Esophagus muscularis mucosa (tissue), 4 donors: ENCODE results near the gene DNAJC17.

ENCODE experiments used
- EP300 ChIP-seq: sonication (generic); formaldehyde crosslinking; IDR thresholded peaks from one replicate; pipeline ENCODE4 v1.6.1; 2017; ENCODE audit warnings: antibody characterized with exemption
- POLR2A ChIP-seq: fragments of 450-650 bp; IDR thresholded peaks from one replicate; pipeline ENCODE4 v1.6.1; 2017; ENCODE audit warnings: antibody characterized with exemption, moderate library complexity, mild to moderate bottlenecking, low read depth
- POLR2AphosphoS5 ChIP-seq, 2 donors: sonication (generic); formaldehyde crosslinking; IDR thresholded peaks; one replicate each; pipeline ENCODE4 v1.6.1; 2017; ENCODE audit warnings: antibody characterized with exemption in 2 of 2
- TF ChIP-seq, protein P1 (sequence below), 3 experiments: fragments of 200-600 bp in 2 of 3; fragments of 450-650 bp in 1 of 3; sonication (generic) in 2 of 3; IDR thresholded peaks; one replicate each; pipeline ENCODE4 v1.5.1; 2017 to 2019; ENCODE audit warnings: antibody characterized with exemption in 3 of 3, mild to moderate bottlenecking in 2 of 3, moderate library complexity in 1 of 3

DNA sequence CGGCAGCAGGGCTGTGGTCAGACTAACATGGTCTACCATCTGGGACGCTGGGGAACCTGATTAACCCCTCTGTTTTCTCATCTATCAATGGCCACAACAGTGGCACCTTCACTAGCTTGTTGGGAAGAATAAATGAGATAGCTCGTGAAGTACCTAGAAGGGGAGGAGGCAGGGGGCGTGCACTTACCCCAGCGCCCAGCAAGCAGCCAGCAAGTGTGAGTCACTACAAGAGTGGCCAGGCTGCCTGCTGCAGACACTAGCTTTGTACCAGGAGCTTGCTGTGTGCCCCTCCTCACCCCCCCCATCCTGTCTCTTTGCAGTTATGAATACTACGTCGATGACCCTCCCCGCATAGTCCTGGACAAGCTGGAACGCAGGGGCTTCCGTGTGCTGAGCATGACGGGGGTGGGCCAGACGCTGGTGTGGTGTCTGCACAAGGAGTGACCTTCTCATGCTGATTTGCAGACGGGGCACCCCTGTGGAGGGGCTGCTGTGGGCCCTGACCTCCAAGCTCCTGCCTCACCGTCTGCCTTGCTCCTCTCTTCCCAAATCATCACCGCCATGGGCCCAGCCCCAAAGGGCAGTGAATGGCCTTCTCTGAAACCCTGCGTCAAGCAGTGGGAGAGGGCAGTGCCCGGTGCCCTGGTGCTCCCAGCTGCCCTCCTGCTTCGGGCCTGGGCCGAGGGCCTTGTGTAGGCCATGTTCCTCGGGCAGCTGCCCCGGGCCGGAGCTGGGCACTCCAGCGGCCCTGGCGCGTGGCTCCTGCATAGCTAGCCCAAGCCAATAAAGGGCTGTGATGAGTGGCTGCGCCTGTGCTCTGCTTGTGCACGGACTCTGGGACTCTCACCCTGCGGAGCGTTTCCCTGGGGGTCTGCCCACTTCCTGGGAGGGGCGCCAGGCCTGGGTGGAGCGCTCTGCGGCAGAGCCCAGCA, 40.1 kb downstream of the DNAJC17 start:
- TF ChIP-seq, protein P1, sequence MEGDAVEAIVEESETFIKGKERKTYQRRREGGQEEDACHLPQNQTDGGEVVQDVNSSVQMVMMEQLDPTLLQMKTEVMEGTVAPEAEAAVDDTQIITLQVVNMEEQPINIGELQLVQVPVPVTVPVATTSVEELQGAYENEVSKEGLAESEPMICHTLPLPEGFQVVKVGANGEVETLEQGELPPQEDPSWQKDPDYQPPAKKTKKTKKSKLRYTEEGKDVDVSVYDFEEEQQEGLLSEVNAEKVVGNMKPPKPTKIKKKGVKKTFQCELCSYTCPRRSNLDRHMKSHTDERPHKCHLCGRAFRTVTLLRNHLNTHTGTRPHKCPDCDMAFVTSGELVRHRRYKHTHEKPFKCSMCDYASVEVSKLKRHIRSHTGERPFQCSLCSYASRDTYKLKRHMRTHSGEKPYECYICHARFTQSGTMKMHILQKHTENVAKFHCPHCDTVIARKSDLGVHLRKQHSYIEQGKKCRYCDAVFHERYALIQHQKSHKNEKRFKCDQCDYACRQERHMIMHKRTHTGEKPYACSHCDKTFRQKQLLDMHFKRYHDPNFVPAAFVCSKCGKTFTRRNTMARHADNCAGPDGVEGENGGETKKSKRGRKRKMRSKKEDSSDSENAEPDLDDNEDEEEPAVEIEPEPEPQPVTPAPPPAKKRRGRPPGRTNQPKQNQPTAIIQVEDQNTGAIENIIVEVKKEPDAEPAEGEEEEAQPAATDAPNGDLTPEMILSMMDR (IDR thresholded peaks at IDR 0.05), result no peak
- TF ChIP-seq POLR2A (no peak), POLR2AphosphoS5 (IDR thresholded peaks at IDR 0.05) (no peak), EP300 (no peak)
